GM23248 (cell line): ENCODE measurements around the gene MYL7. TPM values are rescaled to one million over a fixed set of nuclear protein-coding genes. Genes with fewer than 3 reads are reported as not detected.

Source experiments
- DNase-seq: peaks from one replicate; pipeline ENCODE4 v3.0.0-alpha.2; 2015
- H2AFZ ChIP-seq: fragments of 200-600 bp; sonication (generic); 2 replicates; pipeline ENCODE4 v1.6.1; 2016; ENCODE audit warnings: antibody characterized with exemption
- H3F3A ChIP-seq: fragments of 200-600 bp; sonication (generic); 2 replicates; pipeline ENCODE4 v1.6.1; 2016; ENCODE audit warnings: mild to moderate bottlenecking, antibody characterized with exemption, mixed run types; ENCODE audit not compliant: insufficient read depth
- H3K27ac ChIP-seq: fragments of 200-600 bp; sonication (generic); 2 replicates; pipeline ENCODE4 v1.5.1; 2016; ENCODE audit warnings: mild to moderate bottlenecking
- H3K27me3 ChIP-seq: fragments of 200-600 bp; sonication (generic); replicated peaks from 2 replicates; pipeline ENCODE4 v1.6.1; 2016; ENCODE audit warnings: mild to moderate bottlenecking; ENCODE audit not compliant: insufficient read depth
- H3K36me3 ChIP-seq: fragments of 200-600 bp; sonication (generic); 2 replicates; pipeline ENCODE4 v1.6.1; 2016; ENCODE audit warnings: low read depth, mild to moderate bottlenecking
- H3K4me1 ChIP-seq: fragments of 200-600 bp; sonication (generic); 2 replicates; pipeline ENCODE4 v1.6.1; 2016; ENCODE audit warnings: mild to moderate bottlenecking; ENCODE audit not compliant: insufficient read depth
- H3K4me2 ChIP-seq: fragments of 200-600 bp; sonication (generic); one replicate; pipeline ENCODE4 v1.6.1; 2016; ENCODE audit warnings: mild to moderate bottlenecking; ENCODE audit not compliant: unreplicated experiment
- H3K4me3 ChIP-seq: fragments of 200-600 bp; sonication (generic); 2 replicates; pipeline ENCODE4 v1.5.1; 2016; ENCODE audit warnings: mild to moderate bottlenecking
- H3K79me2 ChIP-seq: fragments of 200-600 bp; sonication (generic); 2 replicates; pipeline ENCODE4 v1.6.1; 2016; ENCODE audit warnings: mild to moderate bottlenecking; ENCODE audit not compliant: insufficient read depth
- H3K9ac ChIP-seq: fragments of 200-600 bp; sonication (generic); 2 replicates; pipeline ENCODE4 v1.6.1; 2016; ENCODE audit warnings: mild to moderate bottlenecking
- H3K9me2 ChIP-seq: fragments of 200-600 bp; sonication (generic); 2 replicates; pipeline ENCODE4 v1.6.1; 2016; ENCODE audit warnings: mixed run types, mild to moderate bottlenecking, moderate library complexity; ENCODE audit not compliant: insufficient read depth
- H3K9me3 ChIP-seq: fragments of 200-600 bp; sonication (generic); one replicate; pipeline ENCODE4 v1.6.1; 2017; ENCODE audit warnings: low read depth
- H4K20me1 ChIP-seq: fragments of 200-600 bp; sonication (generic); 2 replicates; pipeline ENCODE4 v1.6.0; 2016; ENCODE audit not compliant: insufficient read depth
- EZH2 ChIP-seq: fragments of 200-600 bp; sonication (generic); IDR thresholded peaks from 2 replicates; pipeline ENCODE4 v1.6.1; 2018; ENCODE audit warnings: antibody characterized with exemption, mild to moderate bottlenecking; ENCODE audit not compliant: insufficient read depth, poor library complexity, severe bottlenecking
- EZH2phosphoT487 ChIP-seq: fragments of 200-600 bp; sonication (generic); IDR thresholded peaks from 2 replicates; pipeline ENCODE4 v1.6.1; 2018; ENCODE audit warnings: antibody characterized with exemption, moderate library complexity, mild to moderate bottlenecking, low read depth; ENCODE audit not compliant: insufficient read depth
- WGBS, 2 experiments: methylation state at CpG; one replicate each; pipeline ENCODE4 v1.1.6; 2015 to 2017; ENCODE audit warnings: low lambda C conversion rate in 2 of 2, low coverage in 1 of 2; ENCODE audit errors: missing lambda C conversion rate in 2 of 2; 5-methylcytosine and 5-hydroxymethylcytosine counted together
- in situ Hi-C: fragments of 300-500 bp; cut with MboI; formaldehyde crosslinking; loops from 2 replicates; pipeline ENCODE4 v1.15.0; 2020
- polyA plus RNA-seq: library from polyadenylated mRNA; unstranded; fragments of >200 nt; fragmentation: Nextera tagmentation; extraction: Ambion mirVana; gene quantifications from 2 replicates; pipeline ENCODE4 v1.2.1, GENCODE V29; 2016
- small RNA-seq: library from RNA; depleted of rRNA; stranded (forward); fragments of <200 nt; gene quantifications from one replicate; pipeline ENCODE3, GENCODE V24; 2014; ENCODE audit warnings: low read depth, low replicate concordance
- total RNA-seq: library from RNA; depleted of rRNA; stranded (reverse); fragments of >200 nt; shearing (Covaris generic); gene quantifications from 2 replicates; pipeline ENCODE4 v1.2.3, GENCODE V29; 2014; rRNA removed

Gene MYL7
- total and polyA plus RNA-seq, 2 experiments from 2014 or later, result not detected

DNA sequence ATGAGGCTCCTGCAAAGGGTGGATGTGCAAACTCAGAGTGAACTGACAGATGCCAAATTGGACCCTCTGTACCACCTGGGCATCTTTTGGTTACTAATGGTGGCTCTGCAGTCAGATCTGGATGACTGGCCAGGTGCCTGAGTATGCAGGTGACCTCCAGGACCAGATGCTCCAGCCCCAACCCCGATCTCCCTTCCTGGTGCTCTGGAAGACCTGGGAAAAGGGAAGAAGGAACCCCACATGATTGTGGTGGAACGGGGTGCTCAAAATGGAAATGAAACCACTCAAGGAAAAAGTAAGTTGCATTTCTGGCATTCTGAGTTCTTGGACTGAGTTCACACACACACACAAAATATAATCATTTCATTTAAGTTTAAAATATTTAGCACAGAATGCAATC is 46.8 kb downstream of the MYL7 start:
- no peaks in the 10 kb centered on the region for H3K79me2 ChIP-seq
- no peak overlapping the region for H3K4me2 ChIP-seq
- H3K9ac ChIP-seq, result no peak overlapping the region
- peaks cover 12% of the 10 kb centered on the region for H3K4me1 ChIP-seq
- no peaks in the 10 kb centered on the region for H3K9me3 ChIP-seq
- H3F3A ChIP-seq, result peaks cover 10% of the 10 kb centered on the region
- peak overlapping the region; percentile 56 for H2AFZ ChIP-seq
- no peak for TF ChIP-seq EZH2phosphoT487
- TF ChIP-seq EZH2, result no peak
- no peaks in the 10 kb centered on the region for H3K36me3 ChIP-seq
- no peaks in the 10 kb centered on the region for H3K27me3 ChIP-seq
- H3K27ac ChIP-seq, result no peak overlapping the region
- WGBS, 2 experiments, result 68 to 71% methylated on average over 2 of the region's 2 CpGs
- H4K20me1 ChIP-seq, result no peaks in the 10 kb centered on the region
- no peaks in the 10 kb centered on the region for H3K9me2 ChIP-seq
- no peak for DNase-seq
- H3K4me3 ChIP-seq, result no peak overlapping the region
- in situ Hi-C loops, result no loop called here

DNA sequence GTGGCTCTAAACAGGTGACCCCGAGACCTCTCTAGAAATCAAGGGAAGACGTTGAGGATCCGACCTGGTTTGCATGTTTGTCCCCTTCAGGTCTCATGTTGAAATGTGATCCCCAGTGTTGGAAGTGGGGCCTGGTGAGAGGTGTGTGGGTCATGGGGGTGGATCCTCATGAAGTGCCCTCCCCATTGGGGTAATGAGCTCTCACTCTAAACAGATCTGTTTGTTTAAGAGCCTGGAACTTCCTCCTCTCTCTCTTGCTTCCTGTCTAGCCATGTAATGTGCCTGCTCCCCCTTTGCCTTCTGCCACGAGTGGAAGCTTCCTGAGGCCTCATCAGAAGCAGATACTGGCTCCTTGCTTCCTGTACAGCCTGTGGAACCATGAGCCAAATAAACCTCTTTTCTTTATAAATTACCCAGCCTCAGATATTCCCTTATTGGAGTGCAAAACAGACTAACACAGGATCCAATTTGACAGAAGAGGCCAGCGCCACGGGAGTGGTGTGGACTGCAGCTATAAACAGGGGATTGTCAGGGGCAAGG is 48.0 kb downstream of the MYL7 start:
- H3K9me2 ChIP-seq, result no peaks in the 10 kb centered on the region
- no peak for DNase-seq
- TF ChIP-seq EZH2, result no peak
- no peak for TF ChIP-seq EZH2phosphoT487
- peaks cover 19% of the 10 kb centered on the region for H3F3A ChIP-seq
- H3K27me3 ChIP-seq, result no peaks in the 10 kb centered on the region
- H3K9me3 ChIP-seq, result no peaks in the 10 kb centered on the region
- H3K79me2 ChIP-seq, result no peaks in the 10 kb centered on the region
- no peaks in the 10 kb centered on the region for H4K20me1 ChIP-seq
- no peak overlapping the region for H3K27ac ChIP-seq
- WGBS, 2 experiments, result 84 to 87% methylated on average over 6 of the region's 6 CpGs
- in situ Hi-C loops, result no loop called here
- no peaks in the 10 kb centered on the region for H3K36me3 ChIP-seq
- H3K4me3 ChIP-seq, result no peak overlapping the region
- no peak overlapping the region for H3K4me2 ChIP-seq
- peaks cover 23% of the 10 kb centered on the region for H3K4me1 ChIP-seq
- no peak overlapping the region for H3K9ac ChIP-seq
- no peak overlapping the region for H2AFZ ChIP-seq

Small RNA genes lying within 50 kb of the gene (small RNA-seq; reads per million reads assigned to genes)
- not detected for gene RNA5SP230

Other genes starting within 250 kb of the MYL7 start
- gene URGCP, start 234.7 kb downstream of the MYL7 start, total RNA-seq, result 29.6 and 36.8 TPM in 2 replicates
- gene URGCP, start 234.7 kb downstream of the MYL7 start, polyA plus RNA-seq, result 25.9 and 26.5 TPM in 2 replicates
- gene UBE2D4, start 214.9 kb downstream of the MYL7 start, total RNA-seq, result 21.7 and 33.0 TPM in 2 replicates
- 20.5 and 22.0 TPM in 2 replicates for gene UBE2D4, start 214.9 kb downstream of the MYL7 start, polyA plus RNA-seq
- not detected in 2 replicates for gene SPDYE1, start 143.4 kb downstream of the MYL7 start, total RNA-seq
- 0.28 and 0.60 TPM in 2 replicates for gene SPDYE1, start 143.4 kb downstream of the MYL7 start, polyA plus RNA-seq
- gene DBNL, start 96.6 kb downstream of the MYL7 start, total RNA-seq, result 175 and 196 TPM in 2 replicates
- gene DBNL, start 96.6 kb downstream of the MYL7 start, polyA plus RNA-seq, result 145 and 163 TPM in 2 replicates
- not detected in 2 replicates for gene PGAM2, start 75.8 kb downstream of the MYL7 start, total RNA-seq
- gene PGAM2, start 75.8 kb downstream of the MYL7 start, polyA plus RNA-seq, result not detected in 2 replicates
- 13.9 and 20.3 TPM in 2 replicates for gene POLM, start 58.8 kb downstream of the MYL7 start, total RNA-seq
- gene POLM, start 58.8 kb downstream of the MYL7 start, polyA plus RNA-seq, result 10.7 and 12.9 TPM in 2 replicates
- 53.0 and 63.2 TPM in 2 replicates for gene AEBP1, start 37.0 kb downstream of the MYL7 start, total RNA-seq
- gene AEBP1, start 37.0 kb downstream of the MYL7 start, polyA plus RNA-seq, result 46.6 and 47.0 TPM in 2 replicates
- gene POLD2, start 17.8 kb downstream of the MYL7 start, total RNA-seq, result 100 and 107 TPM in 2 replicates
- gene POLD2, start 17.8 kb downstream of the MYL7 start, polyA plus RNA-seq, result 164 and 166 TPM in 2 replicates
- gene GCK, start 48.1 kb upstream of the MYL7 start, total RNA-seq, result 0.11 TPM in 1 of 2 replicates, not detected in the other
- 0.23 and 0.43 TPM in 2 replicates for gene GCK, start 48.1 kb upstream of the MYL7 start, polyA plus RNA-seq
- 148 and 149 TPM in 2 replicates for gene YKT6, start 59.6 kb upstream of the MYL7 start, total RNA-seq
- gene YKT6, start 59.6 kb upstream of the MYL7 start, polyA plus RNA-seq, result 108 and 113 TPM in 2 replicates
- 2.5 and 9.1 TPM in 2 replicates for gene CAMK2B, start 184.3 kb upstream of the MYL7 start, total RNA-seq
- gene CAMK2B, start 184.3 kb upstream of the MYL7 start, polyA plus RNA-seq, result 0.78 and 0.79 TPM in 2 replicates